COLO829 (cell line): ENCODE results near the gene GPATCH3.
"Not testable (repeated sequence)": the region's sequence is repeated elsewhere in the genome, so short reads cannot be mapped to it uniquely, and the experiment has no call there.

ENCODE experiments used
- DNase-seq: peaks from one replicate; pipeline ENCODE4 v3.0.0; 2012; ENCODE audit warnings: low spot score

Gene GPATCH3, protein sequence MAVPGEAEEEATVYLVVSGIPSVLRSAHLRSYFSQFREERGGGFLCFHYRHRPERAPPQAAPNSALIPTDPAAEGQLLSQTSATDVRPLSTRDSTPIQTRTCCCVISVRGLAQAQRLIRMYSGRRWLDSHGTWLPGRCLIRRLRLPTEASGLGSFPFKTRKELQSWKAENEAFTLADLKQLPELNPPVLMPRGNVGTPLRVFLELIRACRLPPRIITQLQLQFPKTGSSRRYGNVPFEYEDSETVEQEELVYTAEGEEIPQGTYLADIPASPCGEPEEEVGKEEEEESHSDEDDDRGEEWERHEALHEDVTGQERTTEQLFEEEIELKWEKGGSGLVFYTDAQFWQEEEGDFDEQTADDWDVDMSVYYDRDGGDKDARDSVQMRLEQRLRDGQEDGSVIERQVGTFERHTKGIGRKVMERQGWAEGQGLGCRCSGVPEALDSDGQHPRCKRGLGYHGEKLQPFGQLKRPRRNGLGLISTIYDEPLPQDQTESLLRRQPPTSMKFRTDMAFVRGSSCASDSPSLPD

DNA sequence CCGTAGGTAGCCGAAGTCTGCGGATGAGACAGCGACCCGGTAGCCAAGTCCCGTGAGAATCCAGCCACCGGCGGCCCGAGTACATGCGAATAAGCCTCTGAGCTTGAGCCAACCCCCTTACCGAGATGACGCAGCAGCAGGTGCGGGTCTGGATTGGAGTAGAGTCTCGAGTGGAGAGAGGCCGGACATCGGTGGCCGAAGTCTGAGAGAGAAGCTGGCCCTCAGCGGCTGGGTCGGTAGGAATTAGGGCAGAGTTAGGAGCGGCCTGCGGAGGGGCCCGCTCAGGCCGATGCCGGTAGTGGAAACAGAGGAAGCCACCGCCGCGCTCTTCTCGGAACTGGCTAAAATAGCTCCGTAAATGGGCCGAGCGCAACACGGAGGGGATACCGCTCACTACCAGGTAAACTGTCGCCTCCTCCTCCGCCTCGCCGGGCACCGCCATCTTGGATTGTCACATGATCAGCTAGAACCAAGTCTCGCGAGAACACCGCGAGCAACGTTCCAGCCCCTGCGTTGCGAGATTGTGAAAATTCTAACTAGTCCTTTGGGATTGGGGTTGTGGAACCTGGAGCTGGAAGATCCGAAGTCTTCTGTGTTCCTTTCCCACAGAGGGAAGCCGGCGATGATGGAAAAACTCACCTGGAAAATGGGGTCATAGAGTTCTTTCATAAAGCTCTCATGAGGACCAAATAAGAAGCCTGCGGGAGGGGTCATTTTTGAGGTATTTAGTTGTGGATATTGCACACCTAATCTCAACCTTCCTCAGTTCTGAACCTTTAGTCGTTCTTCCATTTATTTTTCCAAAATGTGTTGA lies at the start of gene GPATCH3:
Gene GPATCH3 (minus strand): TSS at position 467 of the 814 bp plus-strand sequence. CDS start 25 bp downstream, at position 442.
- peak; percentile 93 for DNase-seq

- DNase-seq = no peak
These were observed 49.7 kb upstream of the GPATCH3 start for GRCh38 chr1:26949926-26950319.

DNA sequence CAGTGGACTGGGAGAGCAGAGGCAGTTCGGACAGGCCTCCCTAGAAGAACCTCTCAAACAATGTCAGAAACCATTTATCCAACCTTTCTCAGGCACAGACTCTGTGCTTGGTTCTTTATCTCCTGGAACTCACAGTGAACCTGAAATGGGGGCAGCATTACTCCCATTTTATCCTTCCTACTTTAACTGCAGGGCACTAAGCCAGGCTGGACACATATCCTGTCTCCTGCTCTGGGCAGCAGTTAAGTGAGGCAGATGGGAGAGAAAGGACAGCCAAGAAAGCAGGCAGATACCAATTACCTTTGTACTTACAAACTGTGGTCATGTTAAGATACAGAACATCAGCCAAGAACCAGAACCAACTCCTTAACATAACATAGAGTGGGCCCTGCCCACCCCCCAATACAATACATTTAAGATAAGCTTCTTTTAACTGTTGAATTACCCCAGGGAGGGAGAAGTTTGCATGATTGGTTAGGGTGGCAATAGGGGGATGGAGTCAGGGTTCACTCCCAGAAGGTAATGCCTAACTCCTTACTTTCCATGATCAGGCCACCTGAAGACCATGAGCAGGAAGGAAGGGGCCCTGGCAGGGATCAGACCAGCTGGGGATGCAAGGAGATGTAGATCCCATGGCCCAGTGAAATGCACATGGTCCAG lies 49.1 kb upstream of the GPATCH3 start:
- DNase-seq = no peak

GRCh38 chr1:26948725-26949057 lies 48.4 kb upstream of the GPATCH3 start:
- not testable (repeated sequence) for DNase-seq

GRCh38 chr1:26946270-26946669 lies 46.0 kb upstream of the GPATCH3 start:
- no peak for DNase-seq

DNA sequence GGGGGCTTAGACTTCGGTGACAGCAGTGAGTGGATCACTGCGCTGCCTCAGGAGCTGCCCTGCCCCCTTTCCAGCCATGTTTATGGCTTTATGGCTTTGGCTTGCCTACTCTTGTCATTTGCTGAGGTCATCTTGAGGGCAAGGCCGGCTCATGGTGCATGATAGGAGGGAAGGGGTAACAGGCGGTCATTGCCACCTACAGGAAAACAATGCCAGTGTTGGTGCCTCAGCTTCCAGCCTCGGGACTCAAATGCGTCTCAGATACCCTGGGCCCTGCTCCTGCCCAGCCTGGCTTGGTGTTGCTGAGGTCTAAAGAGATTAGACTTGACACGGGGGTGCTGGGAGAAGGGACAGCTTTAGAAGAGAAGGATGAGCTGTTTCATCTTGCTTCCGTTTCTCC lies 45.5 kb upstream of the GPATCH3 start:
- DNase-seq = no peak

- no peak for DNase-seq
These were observed 44.9 kb upstream of the GPATCH3 start for GRCh38 chr1:26945138-26945537.

DNA sequence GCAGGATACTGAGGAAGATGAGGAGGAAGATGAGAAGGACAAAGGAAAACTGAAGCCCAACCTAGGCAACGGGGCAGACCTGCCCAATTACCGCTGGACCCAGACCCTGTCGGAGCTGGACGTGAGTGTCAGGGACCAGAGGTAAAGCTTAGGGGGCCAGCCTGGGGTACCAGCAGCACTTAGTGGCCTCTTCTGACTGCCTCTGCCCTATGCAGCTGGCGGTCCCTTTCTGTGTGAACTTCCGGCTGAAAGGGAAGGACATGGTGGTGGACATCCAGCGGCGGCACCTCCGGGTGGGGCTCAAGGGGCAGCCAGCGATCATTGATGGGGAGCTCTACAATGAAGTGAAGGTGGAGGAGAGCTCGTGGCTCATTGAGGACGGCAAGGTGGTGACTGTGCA lies 42.4 kb upstream of the GPATCH3 start:
- DNase-seq = no peak

DNA sequence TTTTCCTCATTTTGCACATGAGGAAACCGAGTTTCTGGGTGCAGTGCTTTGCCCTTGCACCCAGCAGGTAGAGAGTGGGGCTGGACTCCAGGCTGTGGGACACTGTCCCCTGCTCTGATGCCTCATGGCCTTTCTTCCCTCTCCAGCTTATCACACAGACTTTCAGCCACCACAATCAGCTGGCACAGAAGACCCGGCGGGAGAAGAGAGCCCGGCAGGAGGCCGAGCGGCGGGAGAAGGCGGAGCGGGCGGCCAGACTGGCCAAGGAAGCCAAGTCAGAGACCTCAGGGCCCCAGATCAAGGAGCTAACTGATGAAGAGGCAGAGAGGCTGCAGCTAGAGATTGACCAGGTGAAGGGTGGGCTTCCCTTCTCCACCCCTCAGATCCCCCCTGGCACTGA lies 41.0 kb upstream of the GPATCH3 start:
- DNase-seq = no peak

DNA sequence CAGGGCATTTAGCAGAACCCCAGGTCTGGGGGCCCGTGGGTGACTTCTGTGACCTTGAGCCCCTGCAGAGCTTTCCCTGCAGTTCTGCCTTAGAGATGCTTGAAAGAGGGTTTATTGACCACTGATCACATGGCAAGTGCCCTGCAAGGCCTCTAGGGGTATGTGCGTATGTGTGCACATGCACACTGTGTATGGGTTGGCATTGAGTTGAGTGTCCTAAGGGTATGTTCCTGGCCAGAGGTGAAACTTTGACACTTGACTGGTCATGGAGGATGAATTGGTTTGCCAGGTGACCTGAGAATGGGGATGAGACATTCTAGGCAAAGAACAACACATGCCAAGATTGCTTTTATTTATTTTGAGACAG lies 38.4 kb upstream of the GPATCH3 start:
- DNase-seq = no peak

- no peak for DNase-seq
These were observed 37.9 kb upstream of the GPATCH3 start for GRCh38 chr1:26938004-26938658.

- DNase-seq = no peak
These were observed 36.6 kb upstream of the GPATCH3 start for GRCh38 chr1:26936823-26937222.

DNA sequence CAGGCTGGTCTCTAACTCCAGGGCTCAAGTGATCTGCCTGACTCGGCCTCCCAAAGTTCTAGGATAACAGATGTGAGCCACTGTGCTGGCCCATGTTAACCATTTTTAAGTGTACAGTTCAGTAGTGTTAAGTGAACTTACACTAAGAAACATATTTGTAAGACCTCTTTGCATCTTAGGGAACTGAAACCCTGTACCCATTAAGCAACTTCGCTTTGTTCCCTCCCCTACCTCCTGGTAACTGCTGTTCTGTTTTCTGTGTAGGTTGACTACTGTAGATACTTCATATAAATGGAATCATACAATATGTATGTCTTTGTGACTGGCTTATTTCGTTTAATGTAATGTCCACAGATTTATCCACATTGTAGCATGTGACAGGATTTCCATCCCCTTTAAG lies 32.3 kb upstream of the GPATCH3 start:
- DNase-seq = no peak

DNA sequence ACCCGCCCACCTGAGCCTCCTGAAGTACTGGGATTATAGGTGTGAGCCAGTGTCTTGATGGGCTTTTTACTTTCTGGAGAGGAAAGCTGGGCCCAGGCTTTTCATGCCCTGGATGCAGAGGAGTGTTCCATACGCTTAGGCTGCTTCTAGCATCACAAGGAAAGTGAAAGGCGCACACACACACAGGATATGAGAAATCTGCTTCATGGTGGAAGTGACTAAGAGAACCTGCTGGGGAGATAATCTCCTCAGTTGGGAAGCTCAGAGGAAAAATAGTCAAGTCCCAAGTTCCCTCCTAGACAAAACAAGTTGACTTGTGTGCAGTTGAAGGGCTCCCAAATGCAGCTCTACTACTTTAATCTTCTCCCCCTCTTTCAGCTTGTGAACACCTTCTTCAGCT lies 23.4 kb upstream of the GPATCH3 start:
- no peak for DNase-seq

GRCh38 chr1:26922901-26923300 lies 22.6 kb upstream of the GPATCH3 start:
- DNase-seq = no peak

DNA sequence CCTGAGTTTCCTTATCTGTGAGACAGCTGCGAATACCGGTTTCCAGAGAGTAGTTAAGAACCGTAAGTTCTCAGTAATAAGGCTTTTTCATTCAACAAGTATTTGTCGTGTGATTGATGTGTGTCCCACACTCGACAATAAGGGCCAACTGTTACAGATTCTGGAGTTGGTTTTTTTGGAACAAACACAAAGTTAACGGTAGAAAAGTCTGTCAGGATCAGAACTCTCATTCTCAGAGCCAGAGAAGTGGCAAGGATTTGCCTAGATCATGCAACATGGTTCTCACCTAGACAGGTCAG lies 22.1 kb upstream of the GPATCH3 start:
- DNase-seq = no peak

- peak; percentile 98 for DNase-seq
These were observed 21.5 kb upstream of the GPATCH3 start, which contains the start of gene NUDC for GRCh38 chr1:26921540-26922430. NUDC (plus strand) TSS chr1:26921743; CDS start chr1:26921849, 106 bp downstream.

GRCh38 chr1:26921126-26921539 lies 20.9 kb upstream of the GPATCH3 start:
- DNase-seq = no peak

- DNase-seq = no peak
These were observed 15.1 kb upstream of the GPATCH3 start for GRCh38 chr1:26915204-26915842.

GRCh38 chr1:26913754-26914619 lies 13.7 kb upstream of the GPATCH3 start, which contains the start of gene NR0B2:
NR0B2 (minus strand) TSS chr1:26913975; CDS start chr1:26913940, 35 bp downstream.
- no peak for DNase-seq
